Measurements from ENCODE around the gene PES1.

DNA sequence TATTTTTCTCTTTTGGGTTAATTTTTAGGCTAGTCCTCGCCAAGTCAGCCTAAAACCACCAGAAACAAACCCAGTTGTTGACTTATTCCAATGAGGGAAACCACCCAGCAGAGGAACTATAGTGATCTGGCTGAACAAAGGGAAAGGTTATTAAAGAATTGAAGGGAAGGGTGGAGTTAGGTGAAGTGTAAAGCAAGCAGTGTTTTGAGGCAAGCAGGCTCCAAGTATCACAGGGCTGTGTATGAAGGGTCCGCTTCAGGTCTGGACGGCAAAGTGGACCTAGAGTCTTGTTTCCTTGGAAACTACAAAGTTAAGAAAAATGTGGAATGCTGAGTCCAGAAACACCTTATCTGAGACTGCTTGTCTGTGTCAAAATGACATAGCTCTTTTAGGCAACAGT lies 12.1 kb upstream of the PES1 start:
- TF ChIP-seq, protein P1, sequence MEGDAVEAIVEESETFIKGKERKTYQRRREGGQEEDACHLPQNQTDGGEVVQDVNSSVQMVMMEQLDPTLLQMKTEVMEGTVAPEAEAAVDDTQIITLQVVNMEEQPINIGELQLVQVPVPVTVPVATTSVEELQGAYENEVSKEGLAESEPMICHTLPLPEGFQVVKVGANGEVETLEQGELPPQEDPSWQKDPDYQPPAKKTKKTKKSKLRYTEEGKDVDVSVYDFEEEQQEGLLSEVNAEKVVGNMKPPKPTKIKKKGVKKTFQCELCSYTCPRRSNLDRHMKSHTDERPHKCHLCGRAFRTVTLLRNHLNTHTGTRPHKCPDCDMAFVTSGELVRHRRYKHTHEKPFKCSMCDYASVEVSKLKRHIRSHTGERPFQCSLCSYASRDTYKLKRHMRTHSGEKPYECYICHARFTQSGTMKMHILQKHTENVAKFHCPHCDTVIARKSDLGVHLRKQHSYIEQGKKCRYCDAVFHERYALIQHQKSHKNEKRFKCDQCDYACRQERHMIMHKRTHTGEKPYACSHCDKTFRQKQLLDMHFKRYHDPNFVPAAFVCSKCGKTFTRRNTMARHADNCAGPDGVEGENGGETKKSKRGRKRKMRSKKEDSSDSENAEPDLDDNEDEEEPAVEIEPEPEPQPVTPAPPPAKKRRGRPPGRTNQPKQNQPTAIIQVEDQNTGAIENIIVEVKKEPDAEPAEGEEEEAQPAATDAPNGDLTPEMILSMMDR (IDR thresholded peaks at IDR 0.05): no peak
- TF ChIP-seq EP300 (IDR thresholded peaks at IDR 0.05) (no peak), POLR2AphosphoS5 (IDR thresholded peaks at IDR 0.05) (no peak)
